ENCODE measurements around the gene ANKS1B.

The ANKS1B gene

DNA sequence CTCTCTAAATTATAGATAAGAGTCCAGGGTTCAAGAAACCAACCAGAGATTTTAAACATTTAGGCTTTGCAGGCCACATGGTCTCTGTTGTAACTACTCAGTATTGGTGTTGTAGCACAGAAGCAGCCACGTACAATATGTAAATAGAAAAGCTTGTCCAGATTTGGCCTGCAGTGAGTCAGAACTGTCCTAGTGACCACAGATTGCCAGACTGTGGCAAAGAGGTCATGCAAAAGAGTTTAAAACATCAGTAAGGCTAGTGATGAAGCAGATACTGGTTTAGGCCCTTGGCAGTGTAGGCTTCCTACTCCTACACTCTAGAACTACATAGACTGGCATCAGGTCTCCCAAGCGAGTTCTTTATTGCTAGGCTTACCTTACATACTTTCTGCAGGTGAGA is 454.8 kb downstream of the ANKS1B start:
- TF ChIP-seq, protein P1, sequence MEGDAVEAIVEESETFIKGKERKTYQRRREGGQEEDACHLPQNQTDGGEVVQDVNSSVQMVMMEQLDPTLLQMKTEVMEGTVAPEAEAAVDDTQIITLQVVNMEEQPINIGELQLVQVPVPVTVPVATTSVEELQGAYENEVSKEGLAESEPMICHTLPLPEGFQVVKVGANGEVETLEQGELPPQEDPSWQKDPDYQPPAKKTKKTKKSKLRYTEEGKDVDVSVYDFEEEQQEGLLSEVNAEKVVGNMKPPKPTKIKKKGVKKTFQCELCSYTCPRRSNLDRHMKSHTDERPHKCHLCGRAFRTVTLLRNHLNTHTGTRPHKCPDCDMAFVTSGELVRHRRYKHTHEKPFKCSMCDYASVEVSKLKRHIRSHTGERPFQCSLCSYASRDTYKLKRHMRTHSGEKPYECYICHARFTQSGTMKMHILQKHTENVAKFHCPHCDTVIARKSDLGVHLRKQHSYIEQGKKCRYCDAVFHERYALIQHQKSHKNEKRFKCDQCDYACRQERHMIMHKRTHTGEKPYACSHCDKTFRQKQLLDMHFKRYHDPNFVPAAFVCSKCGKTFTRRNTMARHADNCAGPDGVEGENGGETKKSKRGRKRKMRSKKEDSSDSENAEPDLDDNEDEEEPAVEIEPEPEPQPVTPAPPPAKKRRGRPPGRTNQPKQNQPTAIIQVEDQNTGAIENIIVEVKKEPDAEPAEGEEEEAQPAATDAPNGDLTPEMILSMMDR (conservative IDR thresholded peaks at IDR 0.05; ENCODE audit: low read depth, low read length) = no peak
- H3K4me3 ChIP-seq (ENCODE audit: low read depth, low read length) = no peak overlapping the region
- DNase-seq (ENCODE audit: low read depth) = no peak

GRCh38 chr12:99528478-99528877 is 456.3 kb downstream of the ANKS1B start:
- no peak for DNase-seq (ENCODE audit: low read depth)
- TF ChIP-seq, protein P1 (conservative IDR thresholded peaks at IDR 0.05; ENCODE audit: low read depth, low read length) = no peak
- no peak overlapping the region for H3K4me3 ChIP-seq (ENCODE audit: low read depth, low read length)

GRCh38 chr12:99523853-99524252 is 460.9 kb downstream of the ANKS1B start:
- H3K4me3 ChIP-seq (ENCODE audit: low read depth, low read length) = no peak overlapping the region
- TF ChIP-seq, protein P1 (conservative IDR thresholded peaks at IDR 0.05; ENCODE audit: low read depth, low read length) = no peak
- DNase-seq (ENCODE audit: low read depth) = no peak

DNA sequence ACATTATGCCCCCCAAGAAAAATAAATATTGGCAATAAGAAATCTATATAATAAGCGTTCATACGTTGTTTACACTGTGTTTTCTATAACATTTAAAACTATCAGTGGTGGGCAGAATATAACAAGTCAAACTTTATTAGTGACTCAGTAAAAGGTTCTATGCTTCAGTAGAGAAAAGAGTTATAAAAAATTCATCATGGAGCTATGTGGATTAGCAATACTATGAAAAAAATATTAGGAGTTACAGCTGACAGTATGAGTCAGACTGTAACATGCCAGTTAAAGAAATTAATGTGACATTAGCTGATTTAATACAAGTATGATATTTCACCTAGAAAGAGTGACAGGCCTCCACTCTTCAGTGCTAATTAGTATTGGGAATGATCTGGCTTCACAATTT is 462.3 kb downstream of the ANKS1B start:
- no peak overlapping the region for H3K4me3 ChIP-seq (ENCODE audit: low read depth, low read length)
- TF ChIP-seq, protein P1 (conservative IDR thresholded peaks at IDR 0.05; ENCODE audit: low read depth, low read length) = no peak
- DNase-seq (ENCODE audit: low read depth) = no peak

GRCh38 chr12:99521664-99522063 is 463.1 kb downstream of the ANKS1B start:
- TF ChIP-seq, protein P1 (conservative IDR thresholded peaks at IDR 0.05; ENCODE audit: low read depth, low read length) = no peak
- DNase-seq (ENCODE audit: low read depth) = no peak
- H3K4me3 ChIP-seq (ENCODE audit: low read depth, low read length) = no peak overlapping the region

DNA sequence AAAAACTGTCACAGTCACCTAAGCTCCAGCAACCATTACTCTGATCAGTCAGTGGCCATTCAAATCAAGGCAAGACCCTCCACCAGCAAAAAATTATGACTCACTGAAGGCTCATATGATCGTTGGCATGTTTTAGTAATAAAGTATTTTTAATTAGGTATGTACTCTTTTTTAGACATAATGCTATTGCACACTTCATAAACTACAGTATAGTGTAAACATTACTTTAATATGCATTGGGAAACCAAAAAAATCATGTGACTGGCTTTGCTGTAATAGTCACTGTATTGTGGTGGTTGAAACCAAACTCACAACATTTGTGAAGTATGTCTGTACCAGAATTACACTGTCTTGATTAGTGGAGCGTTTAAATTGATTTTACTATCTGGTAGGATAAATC is 471.7 kb downstream of the ANKS1B start:
- TF ChIP-seq, protein P1 (conservative IDR thresholded peaks at IDR 0.05; ENCODE audit: low read depth, low read length) = no peak
- no peak overlapping the region for H3K4me3 ChIP-seq (ENCODE audit: low read depth, low read length)
- no peak for DNase-seq (ENCODE audit: low read depth)

DNA sequence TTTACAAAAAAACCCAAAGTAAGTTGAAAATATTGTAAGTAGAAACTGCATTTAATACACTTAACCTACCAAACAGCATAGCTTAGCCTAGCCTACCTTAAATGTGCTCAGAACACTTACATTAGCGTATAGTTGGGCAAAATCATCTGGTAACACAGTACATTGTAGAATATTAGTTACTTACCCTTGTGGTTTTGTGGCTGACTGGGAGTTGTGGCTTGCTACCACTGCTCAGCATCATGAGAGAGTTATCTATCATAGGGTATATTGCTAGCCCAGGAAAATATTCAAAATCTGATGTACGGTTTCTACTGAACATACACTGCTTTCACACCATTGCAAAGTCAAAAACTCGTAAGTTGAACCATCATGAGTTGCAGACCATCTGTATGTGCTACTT is 478.9 kb downstream of the ANKS1B start:
- no peak for DNase-seq (ENCODE audit: low read depth)
- H3K4me3 ChIP-seq (ENCODE audit: low read depth, low read length) = no peak overlapping the region
- TF ChIP-seq, protein P1 (conservative IDR thresholded peaks at IDR 0.05; ENCODE audit: low read depth, low read length) = no peak

All from choroid plexus epithelial cell (primary cell).